ENCODE data around the gene ZNF185. TPM values are rescaled to one million over a fixed set of nuclear protein-coding genes. Genes with fewer than 3 reads are reported as not detected.

ZNF185 gene
- total RNA-seq, 1 experiment from 2014 or later: 15.8 TPM

DNA sequence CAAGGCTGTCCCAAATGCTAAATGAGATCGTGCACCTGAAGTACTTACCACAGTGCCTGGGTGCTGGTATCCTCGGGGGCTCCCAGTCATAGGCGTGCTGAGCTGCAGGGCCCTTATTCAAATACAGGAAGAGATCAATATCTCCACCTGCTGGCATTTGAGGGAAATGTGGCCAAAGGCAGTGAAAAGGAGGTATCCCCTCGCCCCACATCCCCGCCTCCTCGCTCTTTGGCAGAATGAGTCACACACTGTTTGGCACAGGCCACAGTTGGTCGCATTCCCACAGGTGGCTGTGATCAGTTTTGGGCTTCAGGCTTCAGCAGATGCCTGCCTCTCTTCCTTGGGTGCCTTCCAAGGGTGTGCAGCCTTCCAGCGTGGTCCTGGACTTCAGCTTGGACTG is 28.4 kb downstream of the ZNF185 start:
- no peaks in the 10 kb centered on the region for H3K79me2 ChIP-seq (ENCODE audit: insufficient read depth, low read length)
- DNase-seq (ENCODE audit: low read depth, low spot score) (peak; percentile 64), ATAC-seq (peak; percentile 91)
- H3K27me3 ChIP-seq (ENCODE audit: insufficient read depth, low read length): no peaks in the 10 kb centered on the region
- H3K4me1 ChIP-seq (ENCODE audit: control insufficient read depth in 1 of 2, insufficient read depth in 2 of 2, low read length in 2 of 2): peaks cover 8 to 11% of the 10 kb centered on the region in 2 experiments
- CTCF ChIA-PET: interaction anchor here (0.5 to 1.4 kb wide), 3 partner anchors 24 to 985 kb away, joined by 3 read pairs; partner anchors contain the start of genes CETN2 and NSDHL
- no peak overlapping the region for H2AFZ ChIP-seq (ENCODE audit: low read depth, low read length, poor library complexity, severe bottlenecking)
- BruUV-seq (replicated peaks): no TSS peak
- H3K4me3 ChIP-seq (replicated peaks in 1 of 2; ENCODE audit: low read depth in 1 of 2, low read length in 2 of 2): no peak overlapping the region
- H3K4me2 ChIP-seq (ENCODE audit: low read length): peak overlapping the region; percentile 55
- H3K27ac ChIP-seq (ENCODE audit: low read depth, low read length): no peak overlapping the region
- POLR2A ChIA-PET: no interaction called here
- intact Hi-C loops (cut with micrococcal nuclease): loop anchor here (1.0 kb wide), 1 partner anchor 22 kb away; no protein-coding TSS in a partner anchor
- RAD21 ChIA-PET (ENCODE audit: low non-redundant PET in 1 of 2, low total read pairs in 2 of 2, uncharacterized antibody in 2 of 2, unreplicated experiment in 2 of 2): interaction anchor here in 1 of 2 experiments (0.6 kb wide), 1 partner anchor 42 kb away, joined by 3 read pairs; no protein-coding TSS in a partner anchor
- no peaks in the 10 kb centered on the region for H3K9me2 ChIP-seq (ENCODE audit: insufficient read depth)
- no peaks in the 10 kb centered on the region for H4K20me1 ChIP-seq (ENCODE audit: insufficient read depth)
- H3K9ac ChIP-seq (ENCODE audit: low read length): no peak overlapping the region
- TF ChIP-seq RAD21 (IDR thresholded peaks at IDR 0.05; ENCODE audit: low read depth): peak; percentile 67
- TF ChIP-seq SP1 (IDR thresholded peaks at IDR 0.05; ENCODE audit: low read depth): no peak
- TF ChIP-seq, protein P1, sequence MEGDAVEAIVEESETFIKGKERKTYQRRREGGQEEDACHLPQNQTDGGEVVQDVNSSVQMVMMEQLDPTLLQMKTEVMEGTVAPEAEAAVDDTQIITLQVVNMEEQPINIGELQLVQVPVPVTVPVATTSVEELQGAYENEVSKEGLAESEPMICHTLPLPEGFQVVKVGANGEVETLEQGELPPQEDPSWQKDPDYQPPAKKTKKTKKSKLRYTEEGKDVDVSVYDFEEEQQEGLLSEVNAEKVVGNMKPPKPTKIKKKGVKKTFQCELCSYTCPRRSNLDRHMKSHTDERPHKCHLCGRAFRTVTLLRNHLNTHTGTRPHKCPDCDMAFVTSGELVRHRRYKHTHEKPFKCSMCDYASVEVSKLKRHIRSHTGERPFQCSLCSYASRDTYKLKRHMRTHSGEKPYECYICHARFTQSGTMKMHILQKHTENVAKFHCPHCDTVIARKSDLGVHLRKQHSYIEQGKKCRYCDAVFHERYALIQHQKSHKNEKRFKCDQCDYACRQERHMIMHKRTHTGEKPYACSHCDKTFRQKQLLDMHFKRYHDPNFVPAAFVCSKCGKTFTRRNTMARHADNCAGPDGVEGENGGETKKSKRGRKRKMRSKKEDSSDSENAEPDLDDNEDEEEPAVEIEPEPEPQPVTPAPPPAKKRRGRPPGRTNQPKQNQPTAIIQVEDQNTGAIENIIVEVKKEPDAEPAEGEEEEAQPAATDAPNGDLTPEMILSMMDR (IDR thresholded peaks at IDR 0.05 in 2 of 3, conservative IDR thresholded peaks at IDR 0.05 in 1 of 3; ENCODE audit: borderline replicate concordance in 1 of 3, insufficient read depth in 1 of 3, low read depth in 2 of 3, low read length in 2 of 3): peak; percentile 44 to 54 (median 50); a peak in 4 of 6 replicates
- 0 out of 2 replicates have a peak, but pooled peaks have one; percentile 18 for TF ChIP-seq JUND (IDR thresholded peaks at IDR 0.05)
- TF ChIP-seq FOSL1 (IDR thresholded peaks at IDR 0.05; ENCODE audit: low read depth): peak; percentile 38; the same call in 1 of the 2 replicates
- no peaks in the 10 kb centered on the region for H3K36me3 ChIP-seq (ENCODE audit: control insufficient read depth in 1 of 2, insufficient read depth in 2 of 2, low read length in 2 of 2)
- H3K9me3 ChIP-seq (ENCODE audit: control insufficient read depth in 1 of 2, insufficient read depth in 1 of 2, low read depth in 1 of 2, low read length in 2 of 2): no peaks in the 10 kb centered on the region

DNA sequence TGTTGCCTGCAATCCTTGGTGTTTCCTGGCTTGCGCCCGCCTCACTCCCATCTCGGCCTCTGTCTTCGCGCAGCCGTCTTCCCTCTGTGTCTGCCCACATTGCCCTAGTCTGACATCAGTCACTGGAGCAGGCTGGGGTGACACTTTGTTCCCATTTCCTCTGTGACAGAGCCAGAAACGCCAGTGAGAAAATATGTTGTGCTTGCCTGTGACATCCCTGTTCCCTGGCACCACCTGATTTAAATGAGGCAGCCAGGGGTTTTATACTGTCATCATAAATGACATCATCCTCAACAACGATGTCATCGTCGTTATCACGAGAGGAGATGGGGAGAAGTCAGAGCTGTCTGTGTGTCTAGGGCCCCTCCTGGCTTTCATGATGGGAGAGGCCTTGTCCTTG is 29.1 kb downstream of the ZNF185 start:
- intact Hi-C loops (cut with micrococcal nuclease): loop anchor here (1.0 kb wide), 1 partner anchor 23 kb away; no protein-coding TSS in a partner anchor
- POLR2A ChIA-PET: no interaction called here
- no peak for TF ChIP-seq YY1 (IDR thresholded peaks at IDR 0.05; ENCODE audit: extremely low read depth, insufficient replicate concordance, low read depth, low read length)
- TF ChIP-seq, protein P1 (IDR thresholded peaks at IDR 0.05 in 2 of 3, conservative IDR thresholded peaks at IDR 0.05 in 1 of 3; ENCODE audit: borderline replicate concordance in 1 of 3, insufficient read depth in 1 of 3, low read depth in 2 of 3, low read length in 2 of 3): no peak
- TF ChIP-seq, protein P2, sequence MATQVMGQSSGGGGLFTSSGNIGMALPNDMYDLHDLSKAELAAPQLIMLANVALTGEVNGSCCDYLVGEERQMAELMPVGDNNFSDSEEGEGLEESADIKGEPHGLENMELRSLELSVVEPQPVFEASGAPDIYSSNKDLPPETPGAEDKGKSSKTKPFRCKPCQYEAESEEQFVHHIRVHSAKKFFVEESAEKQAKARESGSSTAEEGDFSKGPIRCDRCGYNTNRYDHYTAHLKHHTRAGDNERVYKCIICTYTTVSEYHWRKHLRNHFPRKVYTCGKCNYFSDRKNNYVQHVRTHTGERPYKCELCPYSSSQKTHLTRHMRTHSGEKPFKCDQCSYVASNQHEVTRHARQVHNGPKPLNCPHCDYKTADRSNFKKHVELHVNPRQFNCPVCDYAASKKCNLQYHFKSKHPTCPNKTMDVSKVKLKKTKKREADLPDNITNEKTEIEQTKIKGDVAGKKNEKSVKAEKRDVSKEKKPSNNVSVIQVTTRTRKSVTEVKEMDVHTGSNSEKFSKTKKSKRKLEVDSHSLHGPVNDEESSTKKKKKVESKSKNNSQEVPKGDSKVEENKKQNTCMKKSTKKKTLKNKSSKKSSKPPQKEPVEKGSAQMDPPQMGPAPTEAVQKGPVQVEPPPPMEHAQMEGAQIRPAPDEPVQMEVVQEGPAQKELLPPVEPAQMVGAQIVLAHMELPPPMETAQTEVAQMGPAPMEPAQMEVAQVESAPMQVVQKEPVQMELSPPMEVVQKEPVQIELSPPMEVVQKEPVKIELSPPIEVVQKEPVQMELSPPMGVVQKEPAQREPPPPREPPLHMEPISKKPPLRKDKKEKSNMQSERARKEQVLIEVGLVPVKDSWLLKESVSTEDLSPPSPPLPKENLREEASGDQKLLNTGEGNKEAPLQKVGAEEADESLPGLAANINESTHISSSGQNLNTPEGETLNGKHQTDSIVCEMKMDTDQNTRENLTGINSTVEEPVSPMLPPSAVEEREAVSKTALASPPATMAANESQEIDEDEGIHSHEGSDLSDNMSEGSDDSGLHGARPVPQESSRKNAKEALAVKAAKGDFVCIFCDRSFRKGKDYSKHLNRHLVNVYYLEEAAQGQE (IDR thresholded peaks at IDR 0.05; ENCODE audit: low read depth): no peak
- TF ChIP-seq RAD21 (IDR thresholded peaks at IDR 0.05; ENCODE audit: low read depth): no peak

More for the DNA sequence above, 29.1 kb downstream of the ZNF185 start:
- ATAC-seq: no peak
- no peak overlapping the region for H3K9ac ChIP-seq (ENCODE audit: low read length)
- no peaks in the 10 kb centered on the region for H3K79me2 ChIP-seq (ENCODE audit: insufficient read depth, low read length)
- no peaks in the 10 kb centered on the region for H3K9me2 ChIP-seq (ENCODE audit: insufficient read depth)
- no peaks in the 10 kb centered on the region for H3K27me3 ChIP-seq (ENCODE audit: insufficient read depth, low read length)
- DNase-seq (ENCODE audit: low read depth, low spot score): no peak
- H3K4me1 ChIP-seq (ENCODE audit: control insufficient read depth in 1 of 2, insufficient read depth in 2 of 2, low read length in 2 of 2): peaks cover 8 to 11% of the 10 kb centered on the region in 2 experiments
- no peaks in the 10 kb centered on the region for H4K20me1 ChIP-seq (ENCODE audit: insufficient read depth)
- RAD21 ChIA-PET (ENCODE audit: low non-redundant PET in 1 of 2, low total read pairs in 2 of 2, uncharacterized antibody in 2 of 2, unreplicated experiment in 2 of 2): no interaction called here
- CTCF ChIA-PET: interaction anchor here (1.0 kb wide), 1 partner anchor 106 kb away, joined by 3 read pairs; no protein-coding TSS in a partner anchor
- H2AFZ ChIP-seq (ENCODE audit: low read depth, low read length, poor library complexity, severe bottlenecking): no peak overlapping the region
- BruUV-seq (replicated peaks): no TSS peak
- no peaks in the 10 kb centered on the region for H3K9me3 ChIP-seq (ENCODE audit: control insufficient read depth in 1 of 2, insufficient read depth in 1 of 2, low read depth in 1 of 2, low read length in 2 of 2)
- no peak overlapping the region for H3K27ac ChIP-seq (ENCODE audit: low read depth, low read length)
- H3K36me3 ChIP-seq (ENCODE audit: control insufficient read depth in 1 of 2, insufficient read depth in 2 of 2, low read length in 2 of 2): no peaks in the 10 kb centered on the region
- H3K4me2 ChIP-seq (ENCODE audit: low read length): 0 out of 2 replicates have a peak overlapping the region, but pooled peaks have one; percentile 55
- H3K4me3 ChIP-seq (replicated peaks in 1 of 2; ENCODE audit: low read depth in 1 of 2, low read length in 2 of 2): no peak overlapping the region

All from HCT116 (cell line).